HG03460 (cell line): ENCODE results near the gene LSAMP.

Experiments used
- ATAC-seq: cut with Tn5 transposase; IDR thresholded peaks from one replicate; pipeline ENCODE4 v1.9.1; 2021; ENCODE audit not compliant: unreplicated experiment

Gene LSAMP

DNA sequence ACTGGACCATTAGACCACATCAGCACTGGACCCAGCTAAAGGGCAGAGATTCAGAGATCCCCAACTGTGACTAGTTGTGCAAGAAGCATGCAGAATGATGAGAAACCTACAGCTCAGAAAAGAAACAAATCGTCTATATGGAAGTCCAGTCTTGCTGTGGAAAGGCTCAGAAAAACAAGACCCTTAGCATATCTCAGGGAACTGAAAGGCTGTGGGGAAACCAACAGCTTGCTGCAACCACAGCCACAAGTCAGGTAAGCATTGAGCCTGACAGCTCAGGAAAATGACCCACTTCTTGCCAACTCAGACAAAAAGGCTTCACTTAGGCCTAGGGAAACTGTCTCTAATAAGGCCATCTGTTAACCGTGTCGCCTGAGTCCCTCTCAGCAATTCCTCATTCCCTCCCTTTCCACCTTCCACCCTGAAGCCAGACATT is 145.6 kb downstream of the LSAMP start:
- ATAC-seq: peak; percentile 58

DNA sequence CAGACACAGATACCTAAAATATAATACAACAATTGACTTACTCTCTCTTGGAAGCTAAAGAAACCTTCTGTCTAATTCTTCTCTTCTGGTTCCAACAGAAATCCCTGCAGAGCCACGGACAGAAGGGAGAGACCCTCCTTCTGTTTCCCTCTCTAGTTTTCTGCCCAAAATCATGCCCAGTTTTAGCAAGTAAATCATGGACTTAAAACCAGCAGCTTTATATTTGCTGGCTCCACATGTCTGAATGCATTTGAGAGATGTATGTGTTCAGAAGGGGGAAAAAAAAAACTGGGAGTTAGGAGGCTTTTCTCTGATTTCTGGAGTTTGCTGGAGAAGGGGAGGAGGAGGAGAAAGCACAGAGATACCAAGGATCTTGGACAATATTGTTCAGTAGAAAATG is 147.1 kb downstream of the LSAMP start:
- ATAC-seq: no peak

- ATAC-seq: no peak
Measured at GRCh38 chr3:116291141-116291540, 154.1 kb downstream of the LSAMP start.

GRCh38 chr3:116288485-116288884 is 156.8 kb downstream of the LSAMP start:
- ATAC-seq: no peak

DNA sequence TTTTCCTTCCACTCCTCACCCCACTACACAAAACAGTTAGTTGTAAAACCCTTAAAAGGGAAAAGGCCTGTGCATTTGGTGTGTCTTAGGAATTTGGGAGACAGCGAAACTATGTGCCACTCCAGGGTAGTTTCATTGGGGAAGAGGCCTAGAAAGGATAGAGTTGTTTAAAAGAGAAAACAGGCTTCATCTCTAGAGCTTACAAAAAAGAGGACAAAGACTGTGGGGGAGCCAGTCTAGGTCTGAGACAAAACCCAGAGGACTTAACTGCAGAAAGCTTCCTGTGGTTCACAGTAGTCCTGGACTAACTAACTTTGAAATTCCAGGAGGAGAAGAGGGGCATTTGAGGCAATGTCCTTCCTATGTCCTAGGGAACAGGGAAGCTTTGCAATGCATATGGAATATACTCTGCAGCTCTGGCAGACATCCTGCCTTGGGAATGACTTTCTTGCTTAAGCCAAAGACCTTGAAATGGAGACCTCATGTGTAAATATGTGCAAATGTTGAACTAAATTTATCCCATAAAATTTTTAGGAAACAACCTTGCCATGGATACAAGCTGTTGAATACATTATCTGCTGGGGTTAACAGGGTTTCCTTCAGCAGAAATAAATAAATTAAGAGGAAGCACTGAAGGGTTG is 159.4 kb downstream of the LSAMP start:
- ATAC-seq: no peak

GRCh38 chr3:116281313-116282143 is 163.8 kb downstream of the LSAMP start:
- no peak for ATAC-seq

DNA sequence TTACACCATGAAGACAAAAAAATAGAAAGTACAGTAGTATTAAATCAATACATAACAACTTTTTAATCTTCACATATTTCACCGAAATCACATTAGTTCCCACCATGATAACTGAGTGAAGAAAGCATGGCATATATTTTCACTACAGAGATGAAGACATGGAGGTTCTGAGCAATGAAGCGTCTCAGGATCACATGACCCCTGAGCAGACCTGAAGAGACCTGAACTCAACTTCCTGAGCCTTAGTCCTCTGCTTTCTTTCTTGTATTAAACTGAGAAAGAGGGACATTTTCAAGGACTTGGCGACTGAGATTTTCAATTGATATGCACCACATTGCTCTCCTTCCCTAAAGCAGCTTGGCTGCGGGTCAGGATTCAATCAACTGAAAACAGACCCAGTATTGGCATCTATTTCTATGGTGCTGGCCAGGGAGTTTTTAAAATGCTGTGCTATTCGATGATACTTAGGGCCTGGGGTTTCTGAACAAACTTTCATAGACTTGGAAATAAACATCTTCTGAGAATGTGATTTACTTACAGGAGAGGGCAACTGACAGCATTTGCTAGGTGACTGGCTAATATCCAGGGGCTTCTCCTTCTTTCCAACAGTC is 165.1 kb downstream of the LSAMP start:
- ATAC-seq: no peak

GRCh38 chr3:116276675-116277074 is 168.6 kb downstream of the LSAMP start:
- no peak for ATAC-seq

DNA sequence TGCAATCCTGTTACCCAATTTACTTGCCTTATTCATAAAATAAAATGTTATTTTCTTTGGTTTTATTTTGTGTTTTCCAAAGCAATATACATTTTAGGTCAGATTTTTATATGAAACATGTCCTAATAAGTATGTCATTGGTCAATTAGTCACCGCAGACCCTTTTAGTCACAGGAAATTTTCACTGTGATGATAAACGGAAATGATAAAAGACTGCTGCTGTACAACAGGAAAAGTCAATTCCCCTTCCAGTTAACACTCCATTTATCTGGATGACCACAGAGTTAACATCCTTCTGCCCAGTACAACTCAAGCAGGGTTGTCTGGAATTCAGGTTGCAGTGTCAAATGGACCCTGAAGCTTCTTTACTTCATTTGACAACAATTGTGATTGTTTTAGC is 175.2 kb downstream of the LSAMP start:
- ATAC-seq: no peak

DNA sequence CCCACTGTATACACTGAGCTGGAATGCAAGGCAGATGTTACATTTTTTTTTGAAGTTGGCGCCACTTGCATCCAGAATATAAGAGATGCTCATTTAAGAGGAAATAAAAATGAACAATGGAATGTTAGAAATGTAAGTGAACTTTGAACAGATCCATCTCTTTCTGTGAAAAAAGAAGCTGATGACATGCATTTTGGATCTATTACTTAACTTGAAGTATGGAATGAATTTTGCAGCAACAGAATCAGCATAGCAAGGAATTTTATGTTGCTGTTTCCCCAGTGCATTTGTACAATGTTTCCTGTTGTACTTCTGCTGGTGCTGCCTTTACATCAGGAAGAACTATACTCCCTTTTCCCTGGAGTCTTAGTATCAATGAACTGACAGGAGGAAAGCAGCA is 178.2 kb downstream of the LSAMP start:
- ATAC-seq: no peak

DNA sequence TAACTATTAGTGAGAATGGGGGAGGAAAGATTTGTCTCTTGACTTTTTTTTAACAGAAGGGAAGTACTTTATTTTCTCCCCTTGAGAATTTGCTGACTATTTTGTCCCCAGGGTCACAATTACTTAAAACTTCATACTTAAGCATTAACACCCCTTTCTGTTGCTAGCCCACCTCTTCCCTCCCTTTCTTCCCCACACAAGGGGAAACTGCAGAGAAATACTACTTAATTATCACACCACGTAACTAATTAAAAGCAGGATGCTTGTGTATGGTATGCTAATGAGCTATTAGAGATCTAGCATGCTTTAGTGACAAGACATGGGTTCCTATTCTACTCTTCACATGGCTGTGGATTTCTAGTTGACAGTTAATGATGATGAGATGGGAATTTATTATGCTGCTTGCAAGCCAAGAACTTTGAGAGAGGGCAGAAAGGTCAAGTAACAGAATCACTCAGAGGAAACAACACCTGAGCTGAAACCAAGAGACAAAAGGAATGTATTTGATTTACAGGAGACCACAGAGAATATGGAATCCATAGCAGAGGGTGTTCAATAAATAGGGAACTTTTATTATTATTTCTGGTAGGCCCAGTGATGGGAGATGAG is 179.2 kb downstream of the LSAMP start:
- ATAC-seq: no peak

DNA sequence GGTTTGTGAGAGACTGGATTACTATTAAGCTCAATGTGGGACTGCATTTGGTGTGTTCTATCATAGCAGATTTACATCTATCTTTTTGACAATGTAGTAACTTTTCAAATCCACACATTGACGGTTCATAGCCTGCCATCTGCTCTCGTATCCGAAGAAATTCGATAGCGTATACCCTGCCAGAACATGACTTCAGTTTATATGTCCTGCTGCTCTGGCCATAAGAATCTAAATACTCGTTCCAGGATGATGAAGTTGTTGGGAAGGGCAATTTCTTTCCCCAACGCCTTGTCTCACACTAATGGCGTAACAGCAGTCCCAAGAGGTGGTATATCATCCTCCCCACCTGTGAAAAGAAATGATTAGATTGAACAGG is 180.0 kb downstream of the LSAMP start:
- ATAC-seq: no peak

GRCh38 chr3:116264546-116265319 is 180.6 kb downstream of the LSAMP start:
- no peak for ATAC-seq

- no peak for ATAC-seq
Measured at GRCh38 chr3:116263842-116264545, 181.3 kb downstream of the LSAMP start.

GRCh38 chr3:116260491-116260890 is 184.8 kb downstream of the LSAMP start:
- no peak for ATAC-seq

GRCh38 chr3:116259984-116260383 is 185.3 kb downstream of the LSAMP start:
- no peak for ATAC-seq

DNA sequence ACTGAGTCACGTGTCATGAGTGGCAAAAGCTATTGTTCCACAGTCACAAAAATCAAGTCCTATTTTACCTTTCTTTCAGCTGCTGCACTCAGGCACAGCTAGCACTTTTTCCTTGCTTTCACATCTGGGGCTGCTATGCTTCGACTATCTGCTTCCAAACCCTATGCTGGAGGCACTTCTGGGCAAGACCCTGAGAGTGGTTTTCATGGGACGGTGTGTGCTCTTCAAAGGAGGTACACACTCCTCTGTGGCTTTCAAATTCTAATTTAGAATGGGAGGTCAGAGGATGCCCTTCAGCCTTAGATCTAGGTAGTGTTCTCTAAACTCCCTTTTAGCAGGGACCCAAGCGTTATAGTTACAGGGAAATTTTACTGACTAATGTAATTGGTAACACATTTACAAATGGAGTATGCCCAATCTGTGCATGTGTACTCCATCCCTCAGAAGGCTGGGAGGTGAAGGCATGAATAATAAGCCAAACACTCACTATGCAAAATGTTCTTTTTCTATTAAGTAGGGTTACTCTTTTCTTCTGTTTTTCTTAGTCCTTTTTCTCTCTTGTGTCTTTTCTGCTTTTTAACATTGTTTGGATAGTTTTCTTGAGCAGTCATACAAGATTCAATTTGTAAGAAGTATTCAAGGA is 188.3 kb downstream of the LSAMP start:
- no peak for ATAC-seq

- ATAC-seq: no peak
Measured at GRCh38 chr3:116254541-116254940, 190.7 kb downstream of the LSAMP start.

DNA sequence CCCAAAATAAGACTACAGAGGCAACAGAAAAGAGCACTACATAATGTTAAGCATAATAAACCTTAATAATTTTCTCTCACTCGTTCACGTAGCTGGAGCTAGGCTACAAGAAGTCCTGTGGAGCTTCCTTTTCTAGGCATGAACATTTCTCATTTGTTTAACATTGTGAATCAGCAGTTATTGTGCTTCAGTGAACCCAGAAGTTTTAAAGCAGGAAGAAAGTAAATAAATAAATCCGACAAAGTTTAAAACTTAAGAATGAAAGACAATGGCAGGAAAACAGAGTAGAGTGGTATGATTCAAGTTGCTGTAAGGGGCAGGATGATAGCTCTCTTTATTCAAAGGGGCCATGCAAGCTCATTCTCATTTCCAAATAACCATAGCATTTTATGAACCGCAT is 191.8 kb downstream of the LSAMP start:
- no peak for ATAC-seq

GRCh38 chr3:116247605-116248004 is 197.7 kb downstream of the LSAMP start:
- ATAC-seq: no peak
